HCT116 (cell line): ENCODE measurements around the gene POLR3GL. TPM values are rescaled to one million over a fixed set of nuclear protein-coding genes. Genes with fewer than 3 reads are reported as not detected.

Experiments used
- ATAC-seq: fragments of 200-7000 bp; cut with Tn5 transposase; 2 replicates; pipeline ENCODE4 v1.9.1; 2020; ENCODE audit warnings: mild to moderate bottlenecking, moderate library complexity
- BruUV-seq: library from RNA; stranded (reverse); fragments of 400-500 nt; replicated peaks from 2 replicates; lab custom pipeline; 2021; lab: Mats Ljungman, UMichigan
- CTCF ChIA-PET: fragments of 300-600 bp; sonication (Branson Sonifier 250); formaldehyde crosslinking; loops from one replicate; lab custom pipeline; 2021; ENCODE audit warnings: antibody characterized with exemption; lab: Charles Lee
- POLR2A ChIA-PET: fragments of 300-600, 350-600 bp; sonication (Branson Sonifier 250); formaldehyde crosslinking; loops from one replicate; lab custom pipeline; 2021; ENCODE audit warnings: antibody characterized with exemption; lab: Charles Lee
- RAD21 ChIA-PET, 2 experiments: fragments of 300-600 bp; sonication (Branson Sonifier 250); formaldehyde crosslinking; loops; one replicate each; lab custom pipeline; 2023; ENCODE audit warnings: low total read pairs in 2 of 2; ENCODE audit not compliant: uncharacterized antibody in 2 of 2, unreplicated experiment in 2 of 2, low non-redundant PET in 1 of 2; lab: Charles Lee
- DNase-seq: peaks from one replicate; pipeline ENCODE4 v3.0.0-alpha.2; 2010; ENCODE audit warnings: low read depth, low spot score
- H2AFZ ChIP-seq: fragments of 200-600 bp; shearing (Covaris generic), sonication (generic); 2 replicates; pipeline ENCODE4 v1.6.1; 2017; ENCODE audit warnings: low read depth, mixed run types, mixed read lengths, antibody characterized with exemption, low read length; ENCODE audit not compliant: poor library complexity, severe bottlenecking
- H3K27ac ChIP-seq: 2 replicates; pipeline ENCODE4 v1.5.1; 2012; ENCODE audit warnings: low read depth, low read length
- H3K27me3 ChIP-seq: fragments of 200-600 bp; sonication (generic); 2 replicates; pipeline ENCODE4 v1.6.1; 2016; ENCODE audit warnings: mixed run types, low read length, mixed read lengths; ENCODE audit not compliant: insufficient read depth
- H3K36me3 ChIP-seq, 2 experiments: fragments of 200-500 bp in 1 of 2; fragments of 200-600 bp in 1 of 2; sonication (Bioruptor generic) in 1 of 2; sonication (generic) in 1 of 2; 2 replicates each; pipeline versions ENCODE4 v1.5.1 to v1.6.1; 2014 to 2016; ENCODE audit warnings: low read length in 2 of 2, inconsistent platforms in 1 of 2, mixed read lengths in 1 of 2, mixed run types in 1 of 2; ENCODE audit not compliant: insufficient read depth in 2 of 2, control insufficient read depth in 1 of 2
- H3K4me1 ChIP-seq, 2 experiments: fragments of 200-600 bp in 1 of 2; sonication (generic) in 1 of 2; 2 replicates each; pipeline versions ENCODE4 v1.5.1 to v1.6.1; 2012 to 2017; ENCODE audit warnings: low read length in 2 of 2, inconsistent platforms in 1 of 2, mild to moderate bottlenecking in 1 of 2, mixed read lengths in 1 of 2, mixed run types in 1 of 2, moderate library complexity in 1 of 2; ENCODE audit not compliant: insufficient read depth in 2 of 2, control insufficient read depth in 1 of 2
- H3K4me2 ChIP-seq: fragments of 200-600 bp; sonication (generic); 2 replicates; pipeline ENCODE4 v1.6.1; 2017; ENCODE audit warnings: mixed run types, low read length, mixed read lengths
- H3K4me3 ChIP-seq, 2 experiments: fragments of 200-600 bp in 1 of 2; sonication (generic) in 1 of 2; replicated peaks in 1 of 2; 2 replicates each; pipeline ENCODE4 v1.5.1; 2011 to 2016; ENCODE audit warnings: low read length in 2 of 2, control low read depth in 1 of 2, low read depth in 1 of 2, mild to moderate bottlenecking in 1 of 2, mixed read lengths in 1 of 2, mixed run types in 1 of 2
- H3K79me2 ChIP-seq: fragments of 200-600 bp; sonication (generic); 2 replicates; pipeline ENCODE4 v1.6.1; 2017; ENCODE audit warnings: mild to moderate bottlenecking, mixed run types, low read length, moderate library complexity, mixed read lengths; ENCODE audit not compliant: insufficient read depth
- H3K9ac ChIP-seq: fragments of 200-600 bp; sonication (generic); 2 replicates; pipeline ENCODE4 v1.6.1; 2016; ENCODE audit warnings: low read length, mixed read lengths
- H3K9me2 ChIP-seq: fragments of 200-600 bp; sonication (generic), shearing (Covaris generic); 2 replicates; pipeline ENCODE4 v1.6.1; 2017; ENCODE audit warnings: mixed run types, mild to moderate bottlenecking, moderate library complexity; ENCODE audit not compliant: insufficient read depth
- H3K9me3 ChIP-seq, 2 experiments: fragments of 200-500 bp in 1 of 2; fragments of 200-600 bp in 1 of 2; sonication (Bioruptor generic) in 1 of 2; sonication (generic) in 1 of 2; 2 replicates each; pipeline ENCODE4 v1.6.1; 2014 to 2017; ENCODE audit warnings: low read length in 2 of 2, mixed read lengths in 2 of 2, inconsistent platforms in 1 of 2, low read depth in 1 of 2, mild to moderate bottlenecking in 1 of 2, mixed run types in 1 of 2, moderate library complexity in 1 of 2; ENCODE audit not compliant: control insufficient read depth in 1 of 2, insufficient read depth in 1 of 2
- H4K20me1 ChIP-seq: fragments of 200-600 bp; sonication (generic), shearing (Covaris generic); 2 replicates; pipeline ENCODE4 v1.6.1; 2017; ENCODE audit warnings: mixed run types, mild to moderate bottlenecking, moderate library complexity; ENCODE audit not compliant: insufficient read depth
- CBX3 ChIP-seq: IDR thresholded peaks from 2 replicates; pipeline ENCODE4 v1.6.1; 2012; ENCODE audit warnings: low read depth
- CEBPB ChIP-seq: IDR thresholded peaks from 2 replicates; pipeline ENCODE4 v1.6.1; 2012; ENCODE audit warnings: low read depth
- EGR1 ChIP-seq: IDR thresholded peaks from 2 replicates; pipeline ENCODE4 v1.6.1; 2012; ENCODE audit warnings: low read depth
- ELF1 ChIP-seq: IDR thresholded peaks from 2 replicates; pipeline ENCODE4 v1.6.1; 2012; ENCODE audit warnings: low read depth, borderline replicate concordance
- EZH2 ChIP-seq: fragments of 200-600 bp; sonication (generic); IDR thresholded peaks from 2 replicates; pipeline ENCODE4 v1.6.1; 2017; ENCODE audit warnings: antibody characterized with exemption, mixed run types
- EZH2phosphoT487 ChIP-seq: fragments of 200-600 bp; IDR thresholded peaks from 2 replicates; pipeline ENCODE4 v1.6.1; 2018; ENCODE audit warnings: antibody characterized with exemption, borderline replicate concordance
- MAX ChIP-seq: IDR thresholded peaks from 2 replicates; pipeline ENCODE4 v1.6.1; 2012
- POLR2A ChIP-seq: IDR thresholded peaks from 2 replicates; pipeline ENCODE4 v1.7.0; 2011; ENCODE audit warnings: borderline replicate concordance; ENCODE audit not compliant: insufficient read depth, insufficient read length; ENCODE audit errors: extremely low read depth
- POLR2AphosphoS5 ChIP-seq: IDR thresholded peaks from 2 replicates; pipeline ENCODE4 v1.6.1; 2011; ENCODE audit warnings: mild to moderate bottlenecking, low read depth, low read length, moderate library complexity
- RAD21 ChIP-seq: IDR thresholded peaks from 2 replicates; pipeline ENCODE4 v1.6.1; 2012; ENCODE audit warnings: low read depth, mild to moderate bottlenecking
- REST ChIP-seq: IDR thresholded peaks from 2 replicates; pipeline ENCODE4 v1.6.1; 2012; ENCODE audit warnings: low read depth
- SIN3A ChIP-seq: IDR thresholded peaks from 2 replicates; pipeline ENCODE4 v1.6.1; 2012; ENCODE audit warnings: low read depth
- SP1 ChIP-seq: IDR thresholded peaks from 2 replicates; pipeline ENCODE4 v1.6.1; 2012; ENCODE audit warnings: low read depth
- TCF7L2 ChIP-seq: IDR thresholded peaks from 2 replicates; pipeline ENCODE4 v1.7.0; 2011; ENCODE audit warnings: borderline replicate concordance, inconsistent platforms; ENCODE audit not compliant: insufficient read depth, insufficient read length; ENCODE audit errors: extremely low read depth
- YY1 ChIP-seq: IDR thresholded peaks from 2 replicates; pipeline ENCODE4 v1.6.1; 2011; ENCODE audit warnings: low read length, low read depth, moderate library complexity, mild to moderate bottlenecking; ENCODE audit not compliant: insufficient replicate concordance; ENCODE audit errors: extremely low read depth
- ZBTB33 ChIP-seq: IDR thresholded peaks from 2 replicates; pipeline ENCODE4 v1.6.1; 2011; ENCODE audit warnings: mild to moderate bottlenecking, low read length, moderate library complexity; ENCODE audit not compliant: insufficient replicate concordance; ENCODE audit errors: extremely low read depth
- ZFX ChIP-seq: fragments of 450-650 bp; IDR thresholded peaks from 2 replicates; pipeline ENCODE4 v1.6.1; 2017
- ZNF274 ChIP-seq: fragments of 200-500 bp; sonication (Bioruptor generic); IDR thresholded peaks from 2 replicates; pipeline ENCODE4 v1.6.1; 2014; ENCODE audit warnings: mild to moderate bottlenecking, low read depth, low read length, inconsistent platforms
- intact Hi-C: fragments of 100-400 bp; cut with micrococcal nuclease; formaldehyde crosslinking; loops from 2 replicates; pipeline ENCODE4 v1.10.0; 2022
- total RNA-seq: library from RNA; stranded (reverse); gene quantifications from one replicate; pipeline ENCODE4 v1.2.1, GENCODE V29; 2021; ENCODE audit not compliant: unreplicated experiment

POLR3GL gene
- total RNA-seq, 1 experiment from 2014 or later = 17.9 TPM

- no peak for TF ChIP-seq REST
- TF ChIP-seq MAX = peak; percentile 11; the same call in 1 of the 2 replicates
Observed at GRCh38 chr1:145957443-145958319, 6.8 kb upstream of the POLR3GL start, which contains the start of gene LIX1L (continued).

- no peaks in the 10 kb centered on the region for H3K36me3 ChIP-seq
- no peak for ATAC-seq
- no peaks in the 10 kb centered on the region for H3K79me2 ChIP-seq
- no peak overlapping the region for H3K4me3 ChIP-seq
- CTCF ChIA-PET = interaction anchor here (1.0 to 1.6 kb wide), 5 partner anchors 10 to 113 kb away, joined by 3 to 12 read pairs (median 5); partner anchors contain the start of genes NUDT17 and RBM8A
- peak overlapping the region; percentile 63; the same call in 1 of the 2 replicates for H3K9ac ChIP-seq
- no peaks in the 10 kb centered on the region for H3K27me3 ChIP-seq
- POLR2A ChIA-PET = interaction anchor here (1.0 to 2.0 kb wide), 8 partner anchors 11 to 678 kb away, joined by 3 to 16 read pairs (median 8); partner anchors contain the start of genes NUDT17, PIAS3 and RBM8A
- intact Hi-C loops = no loop called here
- no peaks in the 10 kb centered on the region for H3K9me2 ChIP-seq
- H3K9me3 ChIP-seq = no peaks in the 10 kb centered on the region
- H3K4me1 ChIP-seq = peaks cover 25 to 39% of the 10 kb centered on the region in 2 experiments
- no peaks in the 10 kb centered on the region for H4K20me1 ChIP-seq
- DNase-seq = no peak
- RAD21 ChIA-PET = interaction anchor here in 1 of 2 experiments (1.5 kb wide), 1 partner anchor 126 kb away, joined by 3 read pairs; no protein-coding TSS in a partner anchor
- H3K4me2 ChIP-seq = peak overlapping the region; percentile 93
- no TSS peak for BruUV-seq
- no peak overlapping the region for H2AFZ ChIP-seq
- no peak overlapping the region for H3K27ac ChIP-seq
- TF ChIP-seq ZNF274 = no peak
- TF ChIP-seq SIN3A = no peak
- no peak for TF ChIP-seq SP1
- no peak for TF ChIP-seq ZFX
- no peak for TF ChIP-seq EGR1
- TF ChIP-seq TCF7L2 = no peak
- no peak for TF ChIP-seq ZBTB33
- TF ChIP-seq EZH2 = no peak
- TF ChIP-seq CEBPB = no peak
- no peak for TF ChIP-seq EZH2phosphoT487
- TF ChIP-seq CBX3 = no peak
- no peak for TF ChIP-seq POLR2A
- no peak for TF ChIP-seq POLR2AphosphoS5
- no peak for TF ChIP-seq MAX
- no peak for TF ChIP-seq RAD21
- no peak for TF ChIP-seq ELF1
- TF ChIP-seq YY1 = no peak
Observed at GRCh38 chr1:145958734-145959133, 5.8 kb upstream of the POLR3GL start.
